GM23338 (cell line): ENCODE results near the gene FBXO34. TPM values are rescaled to one million over a fixed set of nuclear protein-coding genes. Genes with fewer than 3 reads are reported as not detected.

ENCODE experiments used
- ATAC-seq: fragments of 200-7000 bp; cut with Tn5 transposase; 3 replicates; pipeline ENCODE4 v1.9.1; 2020
- DNase-seq: peaks from one replicate; pipeline ENCODE4 v3.0.0-alpha.2; 2015; ENCODE audit warnings: low spot score
- H2AFZ ChIP-seq: fragments of 200-600 bp; sonication (generic); 2 replicates; pipeline ENCODE4 v1.8.0; 2016; ENCODE audit warnings: antibody characterized with exemption, mild to moderate bottlenecking, moderate library complexity
- H3F3A ChIP-seq: fragments of 200-600 bp; sonication (generic); replicated peaks from 2 replicates; pipeline ENCODE4 v1.8.0; 2017; ENCODE audit warnings: antibody characterized with exemption, mixed run types, low read depth
- H3K27ac ChIP-seq: fragments of 200-600 bp; sonication (generic); 2 replicates; pipeline ENCODE4 v1.6.1; 2016; ENCODE audit warnings: low read depth
- H3K27me3 ChIP-seq: fragments of 200-600 bp; sonication (generic); 2 replicates; pipeline ENCODE4 v1.8.0; 2016; ENCODE audit warnings: mild to moderate bottlenecking, mixed run types, moderate library complexity; ENCODE audit not compliant: insufficient read depth
- H3K36me3 ChIP-seq: fragments of 200-600 bp; sonication (generic); 2 replicates; pipeline ENCODE4 v1.8.0; 2016; ENCODE audit warnings: mild to moderate bottlenecking; ENCODE audit not compliant: insufficient read depth
- H3K4me1 ChIP-seq: fragments of 200-600 bp; sonication (generic); 2 replicates; pipeline ENCODE4 v1.8.0; 2016; ENCODE audit warnings: mild to moderate bottlenecking, moderate library complexity; ENCODE audit not compliant: insufficient read depth
- H3K4me2 ChIP-seq: fragments of 200-600 bp; sonication (generic); 2 replicates; pipeline ENCODE4 v1.7.1; 2017; ENCODE audit warnings: mixed run types
- H3K4me3 ChIP-seq: fragments of 200-600 bp; sonication (generic); 2 replicates; pipeline ENCODE4 v1.6.1; 2016; ENCODE audit warnings: mixed run types
- H3K79me2 ChIP-seq: fragments of 200-600 bp; sonication (generic); replicated peaks from 2 replicates; pipeline ENCODE4 v1.8.0; 2017; ENCODE audit warnings: mild to moderate bottlenecking; ENCODE audit not compliant: insufficient read depth
- H3K9me2 ChIP-seq: fragments of 200-600 bp; sonication (generic); 2 replicates; pipeline ENCODE4 v1.8.0; 2017; ENCODE audit not compliant: insufficient read depth
- H4K20me1 ChIP-seq: fragments of 200-600 bp; sonication (generic); replicated peaks from 2 replicates; pipeline ENCODE4 v1.8.0; 2017; ENCODE audit warnings: mild to moderate bottlenecking; ENCODE audit not compliant: insufficient read depth
- H3K27ac Mint-ChIP-seq: 2 replicates; pipeline ENCODE4 v1.8.0; 2020; ENCODE audit warnings: inconsistent platforms, mild to moderate bottlenecking, moderate library complexity, mixed read lengths
- H3K27me3 Mint-ChIP-seq: 3 replicates; pipeline ENCODE4 v1.8.0; 2022; ENCODE audit warnings: low read depth, mild to moderate bottlenecking, moderate library complexity, mixed read lengths, inconsistent platforms; ENCODE audit not compliant: insufficient read depth, poor library complexity
- H3K36me3 Mint-ChIP-seq: 3 replicates; pipeline ENCODE4 v1.8.0; 2021; ENCODE audit warnings: low read depth, mild to moderate bottlenecking, inconsistent platforms, moderate library complexity, mixed read lengths
- H3K4me1 Mint-ChIP-seq: 3 replicates; pipeline ENCODE4 v1.8.0; 2020; ENCODE audit warnings: mild to moderate bottlenecking, inconsistent platforms, mixed read lengths
- H3K4me3 Mint-ChIP-seq: 3 replicates; pipeline ENCODE4 v1.8.0; 2021; ENCODE audit warnings: moderate library complexity, mild to moderate bottlenecking, inconsistent platforms, mixed read lengths
- H3K9me3 Mint-ChIP-seq: 3 replicates; pipeline ENCODE4 v1.8.0; 2020; ENCODE audit warnings: moderate library complexity, mild to moderate bottlenecking, inconsistent platforms, mixed read lengths
- CREB1 ChIP-seq: fragments of 250-450 bp; sonication (Bioruptor Pico); IDR thresholded peaks from 2 replicates; pipeline ENCODE4 v1.5.0; 2020; ENCODE audit warnings: low read depth, mild to moderate bottlenecking, moderate library complexity
- EZH2phosphoT487 ChIP-seq: fragments of 200-600 bp; sonication (generic); IDR thresholded peaks from one replicate; pipeline ENCODE4 v1.8.1; 2018; ENCODE audit warnings: antibody characterized with exemption; ENCODE audit not compliant: unreplicated experiment
- JUNB ChIP-seq: IDR thresholded peaks from one replicate; pipeline ENCODE4 v1.6.1; 2016; ENCODE audit warnings: antibody characterized with exemption; ENCODE audit not compliant: unreplicated experiment
- REST ChIP-seq: IDR thresholded peaks from one replicate; pipeline ENCODE4 v1.6.1; 2018; ENCODE audit warnings: antibody characterized with exemption; ENCODE audit not compliant: unreplicated experiment
- STAT1 ChIP-seq: IDR thresholded peaks from one replicate; pipeline ENCODE4 v1.6.1; 2016; ENCODE audit warnings: antibody characterized with exemption; ENCODE audit not compliant: unreplicated experiment
- ZNF331 ChIP-seq: fragments of 250-450 bp; sonication (Bioruptor Pico); IDR thresholded peaks from 2 replicates; pipeline ENCODE4 v1.5.0; 2020; ENCODE audit warnings: low read depth, mild to moderate bottlenecking, moderate library complexity
- ZNF462 ChIP-seq: fragments of 250-450 bp; sonication (Bioruptor Pico); IDR thresholded peaks from 2 replicates; pipeline ENCODE4 v1.5.0; 2020; ENCODE audit warnings: mild to moderate bottlenecking, moderate library complexity
- polyA plus RNA-seq: library from polyadenylated mRNA; unstranded; fragments of >200 nt; fragmentation: Nextera tagmentation; extraction: Ambion mirVana; gene quantifications from 2 replicates; pipeline ENCODE4 v1.2.1, GENCODE V29; 2016
- total RNA-seq: library from RNA; depleted of rRNA; stranded (reverse); fragments of >200 nt; shearing (Covaris generic); gene quantifications from 2 replicates; pipeline ENCODE4 v1.2.3, GENCODE V29; 2014
- TF ChIP-seq, protein P1 (sequence below), 2 experiments: fragments of 200-600 bp in 1 of 2; sonication (generic) in 1 of 2; conservative IDR thresholded peaks; 2 replicates each; pipeline versions ENCODE4 v1.5.1 to v1.6.1; 2016 to 2017; ENCODE audit warnings: antibody characterized with exemption in 2 of 2, low read depth in 2 of 2, mild to moderate bottlenecking in 2 of 2, moderate library complexity in 1 of 2

FBXO34 gene
- total and polyA plus RNA-seq, 2 experiments from 2014 or later, result 9.4 to 13.4 TPM

DNA sequence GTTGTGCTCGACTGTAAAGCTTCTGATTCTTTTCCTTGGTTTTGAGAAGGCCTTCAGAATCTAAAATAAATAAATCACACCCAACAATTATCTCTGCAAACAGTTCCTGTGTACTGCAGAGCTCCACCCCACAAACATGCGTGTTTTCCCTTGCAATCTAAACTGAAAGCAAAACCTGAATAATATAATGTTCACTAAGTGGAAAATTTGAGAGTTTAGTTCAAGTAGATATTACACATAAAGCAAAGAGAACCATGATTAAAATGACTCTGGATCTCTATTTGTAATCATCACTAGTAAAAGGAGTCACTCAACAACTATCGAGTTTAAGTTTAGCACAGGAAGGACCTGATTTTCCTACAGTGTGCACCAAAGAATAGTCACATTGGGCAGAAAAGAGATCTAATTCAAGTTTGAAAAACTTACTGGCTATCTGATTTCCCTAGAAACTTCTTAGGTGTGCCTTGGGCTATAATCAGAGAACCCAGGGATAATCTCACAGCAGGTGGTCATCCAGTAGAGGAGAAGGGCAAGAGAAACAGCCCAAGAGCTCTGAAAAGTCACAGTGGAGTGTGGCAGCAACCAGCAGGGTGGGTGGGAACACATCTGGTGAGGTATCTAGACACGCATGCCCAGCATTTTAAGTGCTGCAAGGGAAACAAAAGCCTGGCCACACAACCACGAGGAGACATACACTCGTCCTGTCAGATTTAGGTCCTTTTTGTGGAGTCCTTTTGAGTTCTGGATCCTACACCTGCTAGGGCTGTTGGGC lies 115.0 kb downstream of the FBXO34 start:
- H3K4me2 ChIP-seq, result no peak overlapping the region
- H3K9me2 ChIP-seq, result no peaks in the 10 kb centered on the region
- no peak overlapping the region for H3K4me3 Mint-ChIP-seq
- no peak; the same call in 2 of the 3 replicates for ATAC-seq
- H4K20me1 ChIP-seq, result peaks cover 5% of the 10 kb centered on the region
- no peaks in the 10 kb centered on the region for H3K27me3 ChIP-seq
- H2AFZ ChIP-seq, result no peak overlapping the region
- no peak overlapping the region for H3K27ac ChIP-seq
- no peaks in the 10 kb centered on the region for H3K9me3 Mint-ChIP-seq
- TF ChIP-seq EZH2phosphoT487 (no peak), JUNB (no peak), ZNF462 (no peak), CREB1 (CRISPR knock-in tag) (no peak), STAT1 (no peak), REST (no peak), ZNF331 (CRISPR knock-in tag) (no peak)
- TF ChIP-seq, protein P1, sequence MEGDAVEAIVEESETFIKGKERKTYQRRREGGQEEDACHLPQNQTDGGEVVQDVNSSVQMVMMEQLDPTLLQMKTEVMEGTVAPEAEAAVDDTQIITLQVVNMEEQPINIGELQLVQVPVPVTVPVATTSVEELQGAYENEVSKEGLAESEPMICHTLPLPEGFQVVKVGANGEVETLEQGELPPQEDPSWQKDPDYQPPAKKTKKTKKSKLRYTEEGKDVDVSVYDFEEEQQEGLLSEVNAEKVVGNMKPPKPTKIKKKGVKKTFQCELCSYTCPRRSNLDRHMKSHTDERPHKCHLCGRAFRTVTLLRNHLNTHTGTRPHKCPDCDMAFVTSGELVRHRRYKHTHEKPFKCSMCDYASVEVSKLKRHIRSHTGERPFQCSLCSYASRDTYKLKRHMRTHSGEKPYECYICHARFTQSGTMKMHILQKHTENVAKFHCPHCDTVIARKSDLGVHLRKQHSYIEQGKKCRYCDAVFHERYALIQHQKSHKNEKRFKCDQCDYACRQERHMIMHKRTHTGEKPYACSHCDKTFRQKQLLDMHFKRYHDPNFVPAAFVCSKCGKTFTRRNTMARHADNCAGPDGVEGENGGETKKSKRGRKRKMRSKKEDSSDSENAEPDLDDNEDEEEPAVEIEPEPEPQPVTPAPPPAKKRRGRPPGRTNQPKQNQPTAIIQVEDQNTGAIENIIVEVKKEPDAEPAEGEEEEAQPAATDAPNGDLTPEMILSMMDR (conservative IDR thresholded peaks at IDR 0.05; ENCODE audit: low read depth in 2 of 2), result no peak
- no peak overlapping the region for H3K27ac Mint-ChIP-seq
- H3K4me1 ChIP-seq, result no peaks in the 10 kb centered on the region
- H3F3A ChIP-seq, result no peaks in the 10 kb centered on the region
- peaks cover 15% of the 10 kb centered on the region for H3K36me3 Mint-ChIP-seq
- no peak overlapping the region for H3K4me3 ChIP-seq
- DNase-seq, result no peak
- H3K36me3 ChIP-seq, result peaks cover 12% of the 10 kb centered on the region
- no peaks in the 10 kb centered on the region for H3K4me1 Mint-ChIP-seq
- H3K27me3 Mint-ChIP-seq, result no peaks in the 10 kb centered on the region
- no peaks in the 10 kb centered on the region for H3K79me2 ChIP-seq
